Measurements from ENCODE around the gene PLPPR3.

PLPPR3 gene

DNA sequence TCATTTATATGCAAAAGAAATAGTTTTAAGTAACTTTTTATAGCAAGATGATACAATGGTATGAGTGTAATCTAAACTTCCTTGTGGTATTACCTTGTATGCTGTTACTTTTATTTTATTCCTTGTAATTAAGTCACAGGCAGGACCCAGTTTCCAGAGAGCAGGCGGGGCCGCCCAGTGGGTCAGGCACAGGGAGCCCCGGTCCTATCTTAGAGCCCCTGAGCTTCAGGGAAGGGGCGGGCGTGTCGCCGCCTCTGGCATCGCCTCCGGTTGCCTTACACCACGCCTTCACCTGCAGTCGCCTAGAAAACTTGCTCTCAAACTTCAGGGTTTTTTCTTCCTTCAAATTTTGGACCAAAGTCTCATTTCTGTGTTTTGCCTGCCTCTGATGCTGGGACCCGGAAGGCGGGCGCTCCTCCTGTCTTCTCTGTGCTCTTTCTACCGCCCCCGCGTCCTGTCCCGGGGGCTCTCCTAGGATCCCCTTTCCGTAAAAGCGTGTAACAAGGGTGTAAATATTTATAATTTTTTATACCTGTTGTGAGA is 10.2 kb downstream of the PLPPR3 start:
- no peak for TF ChIP-seq CTCF (conservative IDR thresholded peaks at IDR 0.05; ENCODE audit: control insufficient read depth, insufficient read depth, low read depth, low read length)
- no peak overlapping the region for H3K4me3 ChIP-seq (ENCODE audit: control insufficient read depth, low read depth, low read length)
- no peak for DNase-seq (ENCODE audit: low read depth)

- no peak for TF ChIP-seq CTCF (conservative IDR thresholded peaks at IDR 0.05; ENCODE audit: control insufficient read depth, insufficient read depth, low read depth, low read length)
- DNase-seq (ENCODE audit: low read depth) = no peak
- H3K4me3 ChIP-seq (ENCODE audit: control insufficient read depth, low read depth, low read length) = no peak overlapping the region
Measured at GRCh38 chr19:810883-811489, 10.8 kb downstream of the PLPPR3 start.

GRCh38 chr19:810077-810855 is 11.5 kb downstream of the PLPPR3 start:
- no peak for DNase-seq (ENCODE audit: low read depth)
- no peak overlapping the region for H3K4me3 ChIP-seq (ENCODE audit: control insufficient read depth, low read depth, low read length)
- no peak for TF ChIP-seq CTCF (conservative IDR thresholded peaks at IDR 0.05; ENCODE audit: control insufficient read depth, insufficient read depth, low read depth, low read length)

GRCh38 chr19:808423-808775 is 13.4 kb downstream of the PLPPR3 start:
- no peak for DNase-seq (ENCODE audit: low read depth)

GRCh38 chr19:807627-808422 is 13.9 kb downstream of the PLPPR3 start:
- no peak overlapping the region for H3K4me3 ChIP-seq (ENCODE audit: control insufficient read depth, low read depth, low read length)
- no peak for DNase-seq (ENCODE audit: low read depth)
- no peak for TF ChIP-seq CTCF (conservative IDR thresholded peaks at IDR 0.05; ENCODE audit: control insufficient read depth, insufficient read depth, low read depth, low read length)

More at GRCh38 chr19:808423-808775, 13.4 kb downstream of the PLPPR3 start:
- no peak for TF ChIP-seq CTCF (conservative IDR thresholded peaks at IDR 0.05; ENCODE audit: control insufficient read depth, insufficient read depth, low read depth, low read length)
- H3K4me3 ChIP-seq (ENCODE audit: control insufficient read depth, low read depth, low read length) = no peak overlapping the region

GRCh38 chr19:806815-807421 is 14.8 kb downstream of the PLPPR3 start:
- TF ChIP-seq CTCF (conservative IDR thresholded peaks at IDR 0.05; ENCODE audit: control insufficient read depth, insufficient read depth, low read depth, low read length) = no peak
- H3K4me3 ChIP-seq (ENCODE audit: control insufficient read depth, low read depth, low read length) = no peak overlapping the region
- DNase-seq (ENCODE audit: low read depth) = no peak

All from fibroblast of mammary gland (primary cell).